DMS53 treated with DMSO at 0.1 percent for 48 hours (cell line): ENCODE data around the gene FAM241B.

Experiments
- DNase-seq: peaks from one replicate; lab custom pipeline; 2025; ENCODE audit not compliant: unreplicated experiment; lab: John Stamatoyannopoulos, UW

Gene FAM241B, protein sequence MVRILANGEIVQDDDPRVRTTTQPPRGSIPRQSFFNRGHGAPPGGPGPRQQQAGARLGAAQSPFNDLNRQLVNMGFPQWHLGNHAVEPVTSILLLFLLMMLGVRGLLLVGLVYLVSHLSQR

DNA sequence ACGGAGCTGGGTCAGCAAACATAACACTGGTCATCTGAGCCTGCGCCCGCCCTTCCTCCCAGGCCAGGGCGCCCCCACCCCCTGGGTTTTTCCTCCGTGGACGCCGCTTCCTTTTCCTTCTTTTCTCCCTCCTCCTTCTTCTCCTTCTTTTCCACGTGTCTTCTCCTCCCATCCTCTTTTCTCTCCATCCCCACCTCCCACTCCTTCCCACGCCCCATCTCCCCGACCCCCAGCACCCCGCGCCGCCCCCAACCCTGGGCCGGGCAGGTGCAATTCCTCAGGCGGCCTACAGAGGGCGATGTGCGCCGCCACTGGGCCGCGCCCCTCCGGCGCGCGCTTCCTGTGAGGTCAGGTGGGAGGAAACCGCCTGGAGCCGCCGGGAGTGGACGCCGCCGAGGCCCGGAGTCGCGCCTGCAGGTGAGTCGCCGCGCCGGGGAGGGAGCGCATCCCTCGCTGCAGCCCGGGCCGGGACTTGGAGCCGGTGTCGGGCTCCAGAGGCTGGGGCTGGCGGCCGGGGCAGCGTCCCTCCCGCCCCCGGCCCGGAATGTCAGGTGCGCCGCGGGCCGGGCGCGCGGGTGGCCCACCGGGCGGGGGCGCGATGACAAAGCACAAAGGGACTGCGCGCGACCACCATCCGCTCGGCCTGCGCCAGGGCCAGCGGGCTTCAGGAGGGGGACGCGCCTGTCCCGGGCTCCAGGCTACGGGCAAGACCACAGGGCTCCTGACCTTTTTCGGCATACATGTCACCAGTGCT is at the start of gene FAM241B:
Gene FAM241B (plus strand): TSS at position 351 of the 754 bp plus-strand sequence. CDS start 1,497 bp downstream, outside the sequence.
- peak; percentile 36 for DNase-seq

- DNase-seq = no peak
Measured at GRCh38 chr10:69580435-69580834, 49.6 kb upstream of the FAM241B start.

- DNase-seq = no peak
Measured at GRCh38 chr10:69583106-69583505, 46.9 kb upstream of the FAM241B start.

DNA sequence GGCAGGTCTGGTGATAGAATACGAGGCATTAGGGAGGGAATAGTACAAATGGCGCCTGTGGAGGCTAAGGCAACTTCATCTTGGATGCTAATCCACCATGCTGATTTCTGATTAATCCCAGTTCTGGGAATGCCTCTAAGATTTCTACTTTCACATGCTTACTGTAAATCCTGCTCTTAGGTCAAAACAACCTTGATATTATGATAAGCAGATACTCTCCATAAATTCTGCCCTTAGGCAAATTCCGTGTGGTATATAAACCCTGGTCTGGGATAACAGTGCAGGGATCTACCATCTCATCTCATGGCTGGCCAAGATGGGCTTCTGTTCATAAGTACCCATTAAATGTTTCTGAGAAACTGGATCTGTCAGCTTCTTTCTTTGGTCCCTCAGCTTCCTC is 45.4 kb upstream of the FAM241B start:
- no peak for DNase-seq

DNA sequence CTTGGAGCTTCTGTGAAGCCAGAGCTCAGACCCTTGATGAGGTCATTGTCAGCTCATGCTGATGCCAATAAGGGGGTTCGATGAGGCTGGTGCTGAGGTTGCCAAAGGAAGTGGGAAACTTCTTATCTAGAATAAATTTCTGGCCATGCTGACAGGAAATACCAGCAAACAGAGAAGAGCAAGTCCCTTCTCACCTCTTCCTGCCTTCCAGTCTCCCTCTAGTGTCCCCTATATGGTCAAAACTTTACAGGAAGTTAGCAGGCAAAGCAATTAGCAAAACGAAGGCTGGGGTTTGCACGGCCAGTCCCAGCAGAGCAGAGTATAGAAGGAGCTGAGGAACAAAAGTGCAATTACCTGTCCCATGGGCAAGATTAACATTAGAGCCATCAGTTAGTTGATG is 41.7 kb upstream of the FAM241B start:
- DNase-seq = no peak

DNA sequence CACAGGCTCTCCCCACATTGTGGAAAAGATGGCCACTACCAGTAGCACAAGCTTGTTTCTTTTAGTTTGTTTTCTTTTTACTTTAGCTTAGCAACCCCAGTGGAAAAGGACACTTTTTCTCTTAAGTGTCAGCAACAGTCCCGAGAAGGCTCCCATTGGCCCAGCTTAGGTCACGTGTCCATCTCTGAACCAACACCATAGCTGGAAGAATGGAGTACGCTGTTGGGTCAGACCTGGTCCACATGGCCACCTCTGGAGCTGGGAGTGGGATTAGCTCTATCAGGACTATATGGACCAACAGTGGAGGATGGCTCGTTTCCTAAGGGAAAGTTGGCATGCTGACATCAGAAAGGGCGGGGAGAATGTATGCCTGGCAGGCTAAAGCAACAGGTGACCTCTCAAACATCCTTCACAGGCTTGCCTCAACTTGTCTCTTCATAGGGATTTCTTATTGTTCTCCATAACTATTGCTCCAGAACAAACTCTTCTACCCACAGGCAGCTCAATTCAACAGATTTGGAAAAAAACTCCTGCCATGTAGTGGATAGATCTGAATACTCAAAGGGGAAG is 29.2 kb upstream of the FAM241B start:
- DNase-seq = no peak

DNA sequence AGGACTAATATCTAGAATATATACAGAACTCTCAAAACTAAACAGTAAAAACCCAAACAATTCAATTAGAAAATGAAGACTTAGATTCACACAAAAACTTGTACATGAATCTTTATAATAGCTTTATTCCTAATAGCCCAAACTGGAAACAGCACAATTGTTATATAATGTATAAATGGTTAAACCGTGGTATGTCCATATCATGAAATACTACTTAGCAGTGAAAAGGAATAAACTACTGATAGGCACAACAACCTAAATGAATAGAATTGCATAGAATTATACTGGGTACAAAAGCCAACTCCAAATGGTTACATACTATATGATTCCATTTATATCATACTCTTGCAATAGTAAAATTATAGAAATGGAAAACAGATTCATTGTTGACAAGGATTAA is 21.0 kb upstream of the FAM241B start:
- no peak for DNase-seq

DNA sequence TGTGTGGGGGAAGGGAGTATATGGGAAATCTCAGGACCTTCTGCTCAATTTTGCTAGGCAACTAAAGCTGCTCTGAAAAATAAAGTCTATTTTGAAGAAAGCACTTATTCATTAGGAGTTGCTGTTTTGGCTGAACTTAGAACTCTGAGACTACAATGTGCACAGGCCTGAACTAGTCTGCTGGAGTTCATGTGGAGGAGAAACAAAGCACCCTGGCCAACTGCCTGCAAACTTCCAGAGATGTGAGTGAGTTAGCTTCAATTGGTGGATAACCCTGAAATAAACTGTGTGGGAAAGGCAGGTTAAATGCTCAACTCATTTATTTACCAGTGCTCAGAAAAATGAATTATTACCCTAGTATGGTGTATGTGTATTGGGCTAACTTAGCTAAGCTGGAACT is 17.3 kb upstream of the FAM241B start:
- no peak for DNase-seq

DNA sequence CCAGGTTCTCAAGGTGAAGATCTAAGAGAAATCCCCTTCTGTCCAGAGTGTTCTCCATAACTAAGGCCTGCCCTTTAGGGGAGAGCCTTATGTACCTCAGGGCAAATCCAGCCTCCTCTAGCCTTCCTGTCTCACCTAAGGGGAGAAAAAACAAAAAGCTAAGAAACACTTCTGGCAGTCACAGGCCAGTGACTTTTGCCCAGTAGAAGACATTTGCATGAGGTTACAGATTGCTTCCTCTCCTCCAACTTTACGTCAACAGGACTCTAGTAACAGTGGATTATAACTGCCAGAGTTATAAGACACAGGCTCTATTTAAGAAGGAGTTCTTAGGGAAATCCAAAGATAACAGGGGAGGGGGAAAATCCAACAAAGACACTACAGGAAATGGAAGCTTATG is 15.9 kb upstream of the FAM241B start:
- no peak for DNase-seq

GRCh38 chr10:69616358-69616757 is 13.7 kb upstream of the FAM241B start:
- DNase-seq = no peak

- DNase-seq = no peak
Measured at GRCh38 chr10:69618746-69619145, 11.3 kb upstream of the FAM241B start.

DNA sequence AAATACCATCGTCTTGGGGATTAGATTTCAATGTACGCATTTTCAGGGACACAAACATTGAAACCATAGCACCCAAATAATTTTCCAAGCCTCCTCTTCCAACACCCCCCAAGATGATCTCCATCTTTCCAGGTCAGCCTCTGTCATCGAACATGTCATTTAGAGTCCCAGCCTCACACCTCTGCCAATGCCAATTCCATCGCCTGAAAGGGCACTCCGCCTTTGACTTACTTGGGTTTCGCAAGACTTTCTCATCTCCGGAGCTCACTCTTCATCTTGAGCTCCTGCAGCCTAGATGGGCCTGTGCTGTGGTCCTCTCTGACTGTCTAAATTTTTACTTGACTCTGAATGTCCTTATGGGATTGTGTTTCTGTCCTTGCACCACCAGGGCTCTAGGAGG is 10.4 kb upstream of the FAM241B start:
- DNase-seq = no peak

DNA sequence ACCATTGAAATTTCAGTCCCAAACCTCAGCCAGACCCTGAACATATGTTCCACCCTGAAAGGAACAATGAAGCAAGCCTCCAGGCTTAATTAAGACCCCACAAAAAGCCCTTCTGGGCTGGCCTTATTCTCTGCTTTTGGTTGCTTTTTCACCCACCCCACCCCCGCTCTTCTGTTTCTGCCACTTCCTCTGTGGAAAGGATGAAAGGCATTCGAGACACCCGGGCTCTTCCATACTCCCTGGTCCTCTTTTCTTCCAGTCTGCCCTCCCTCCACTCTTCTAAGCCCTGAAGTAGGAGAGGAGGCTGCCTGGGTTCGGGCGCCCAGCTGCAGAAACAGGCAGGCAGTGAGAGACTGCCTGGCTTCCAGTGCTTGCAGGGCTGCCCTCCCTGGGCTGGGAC is 9.4 kb upstream of the FAM241B start:
- no peak for DNase-seq

GRCh38 chr10:69624245-69624786 is 5.7 kb upstream of the FAM241B start:
- no peak for DNase-seq

DNA sequence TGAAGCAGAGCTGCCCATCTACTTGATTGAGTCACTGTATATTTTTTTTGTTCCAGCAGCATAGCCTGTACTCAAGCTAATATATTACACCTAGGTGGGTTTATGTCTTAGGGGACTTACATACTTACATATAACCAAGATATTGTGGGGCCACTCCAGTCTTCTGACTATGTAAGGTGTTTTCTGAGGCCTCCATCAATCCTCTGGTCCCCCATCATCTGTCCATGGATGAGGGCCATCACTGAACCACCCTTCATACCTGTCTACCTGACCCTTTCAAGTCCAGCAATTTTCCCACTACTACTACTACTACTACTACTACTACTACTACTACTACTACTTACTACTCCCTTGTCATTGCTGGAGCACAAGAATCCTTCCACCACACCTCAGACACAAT is 3.2 kb upstream of the FAM241B start:
- DNase-seq = no peak

DNA sequence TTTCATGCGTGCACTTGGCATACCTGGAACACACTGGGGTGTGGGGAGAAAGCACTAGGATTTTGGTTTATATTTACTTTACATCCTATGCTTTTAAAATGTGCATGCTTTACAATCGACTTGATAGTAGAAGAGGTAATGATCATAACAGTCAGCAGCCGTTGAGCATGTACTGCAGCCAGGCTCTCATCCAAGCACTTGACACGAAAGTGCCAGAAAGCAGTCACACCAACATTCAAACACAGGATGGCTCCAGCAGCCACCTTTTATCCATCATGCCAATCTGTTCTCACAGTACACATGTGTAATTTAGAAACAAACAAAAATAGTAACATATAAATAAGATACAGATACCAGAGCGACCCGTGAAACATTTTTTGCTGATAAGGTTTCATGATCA is 1.2 kb upstream of the FAM241B start:
- DNase-seq = no peak

- no peak for DNase-seq
Measured at GRCh38 chr10:69629519-69629896, 539 bp upstream of the FAM241B start.

DNA sequence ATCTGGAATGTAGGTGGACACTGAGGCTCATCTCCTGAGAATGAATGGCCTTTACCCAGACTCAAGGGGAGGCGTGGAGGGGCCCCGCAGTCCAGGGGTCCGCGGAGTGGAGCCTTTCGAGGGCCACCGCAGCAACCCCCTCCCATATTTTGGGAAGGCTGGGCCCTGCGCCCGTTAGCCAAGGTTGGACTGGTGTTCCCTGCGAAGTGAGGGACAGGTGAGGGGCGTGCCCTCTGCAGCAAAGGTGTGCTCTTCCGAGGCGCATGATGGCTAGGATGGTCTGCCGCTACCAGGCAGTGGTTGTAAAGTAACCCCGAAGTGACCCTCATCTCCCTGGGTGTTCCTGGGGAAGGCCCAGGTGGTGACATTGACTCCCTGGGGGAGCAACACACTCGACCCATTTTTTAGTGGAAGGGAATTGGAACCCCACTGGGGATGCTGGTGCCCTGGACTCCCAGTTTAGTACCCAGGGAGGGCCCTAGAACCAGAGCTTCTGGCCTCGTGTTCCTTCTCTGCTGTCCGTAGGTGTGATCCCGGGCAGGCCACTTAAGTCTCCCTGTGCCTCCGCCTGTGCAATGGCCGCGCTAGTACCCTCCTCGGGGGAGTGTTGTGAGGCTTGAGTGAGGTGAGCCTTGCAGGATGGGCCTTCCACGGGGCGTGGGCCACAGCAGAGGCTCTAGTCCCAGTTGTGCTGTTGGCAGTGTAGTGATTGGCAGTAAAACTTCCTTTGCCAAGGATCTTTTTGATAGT is 779 bp downstream of the FAM241B start:
- no peak for DNase-seq

GRCh38 chr10:69631566-69631965 is 1.5 kb downstream of the FAM241B start:
- no peak for DNase-seq

- DNase-seq = no peak
Measured at GRCh38 chr10:69632516-69633199, 2.6 kb downstream of the FAM241B start.
